Measurements from ENCODE around the gene TBC1D22B.

TBC1D22B gene

GRCh38 chr6:37269105-37269504, 11.5 kb downstream of the TBC1D22B start:
- TF ChIP-seq EZH2phosphoT487 (IDR thresholded peaks at IDR 0.05; ENCODE audit: borderline replicate concordance) (no peak), CTCF (conservative IDR thresholded peaks at IDR 0.05; ENCODE audit: low read length) (no peak)
- Histone ChIP-seq H3K4me2 (ENCODE audit: low read depth, low read length, poor library complexity, severe bottlenecking) (no peak overlapping the region), H3K9ac (ENCODE audit: low read depth, low read length, poor library complexity, severe bottlenecking) (no peak overlapping the region), H3K9me3 (ENCODE audit: insufficient read depth, low read depth, low read length) (no peaks in the 10 kb centered on the region), H3K4me1 (ENCODE audit: insufficient read depth, low read length, poor library complexity, severe bottlenecking) (peaks cover 38% of the 10 kb centered on the region), H3K9me2 (replicated peaks; ENCODE audit: low read depth, low read length) (no peaks in the 10 kb centered on the region), H3K36me3 (ENCODE audit: insufficient read depth, low read length) (peaks cover 13% of the 10 kb centered on the region; the same call in 1 of the 2 replicates), H3K4me3 (ENCODE audit: low read length, poor library complexity, severe bottlenecking) (no peak overlapping the region), H3K79me2 (ENCODE audit: insufficient read depth, low read length) (peaks cover 72% of the 10 kb centered on the region), H3F3A (ENCODE audit: low read depth) (no peaks in the 10 kb centered on the region), H3K27me3 (ENCODE audit: insufficient read depth, low read length, poor library complexity, severe bottlenecking) (no peaks in the 10 kb centered on the region), H4K20me1 (ENCODE audit: insufficient read depth, low read length, poor library complexity, severe bottlenecking) (peaks cover 9% of the 10 kb centered on the region), H2AFZ (ENCODE audit: low read length) (no peak overlapping the region)

GRCh38 chr6:37272834-37273566, 15.4 kb downstream of the TBC1D22B start:
- Histone ChIP-seq H2AFZ (ENCODE audit: low read length) (no peak overlapping the region), H3K27me3 (ENCODE audit: insufficient read depth, low read length, poor library complexity, severe bottlenecking) (no peaks in the 10 kb centered on the region), H3K9me3 (ENCODE audit: insufficient read depth, low read depth, low read length) (no peaks in the 10 kb centered on the region), H3K4me1 (ENCODE audit: insufficient read depth, low read length, poor library complexity, severe bottlenecking) (peaks cover 26% of the 10 kb centered on the region), H4K20me1 (ENCODE audit: insufficient read depth, low read length, poor library complexity, severe bottlenecking) (peaks cover 9% of the 10 kb centered on the region), H3K4me3 (ENCODE audit: low read length, poor library complexity, severe bottlenecking) (peak overlapping the region; percentile 1), H3K9me2 (replicated peaks; ENCODE audit: low read depth, low read length) (no peaks in the 10 kb centered on the region), H3K36me3 (ENCODE audit: insufficient read depth, low read length) (peaks cover 18% of the 10 kb centered on the region; the same call in 1 of the 2 replicates), H3K4me2 (ENCODE audit: low read depth, low read length, poor library complexity, severe bottlenecking) (peak overlapping the region; percentile 35), H3K9ac (ENCODE audit: low read depth, low read length, poor library complexity, severe bottlenecking) (no peak overlapping the region), H3F3A (ENCODE audit: low read depth) (no peaks in the 10 kb centered on the region), H3K79me2 (ENCODE audit: insufficient read depth, low read length) (peaks cover 69% of the 10 kb centered on the region)
- TF ChIP-seq EZH2phosphoT487 (IDR thresholded peaks at IDR 0.05; ENCODE audit: borderline replicate concordance) (no peak), CTCF (conservative IDR thresholded peaks at IDR 0.05; ENCODE audit: low read length) (no peak)

GRCh38 chr6:37273690-37274089, 16.1 kb downstream of the TBC1D22B start:
- peak overlapping the region; percentile 35 for H3K4me2 ChIP-seq (ENCODE audit: low read depth, low read length, poor library complexity, severe bottlenecking)
- H3K9ac ChIP-seq (ENCODE audit: low read depth, low read length, poor library complexity, severe bottlenecking): no peak overlapping the region
- no peak overlapping the region for H3K4me3 ChIP-seq (ENCODE audit: low read length, poor library complexity, severe bottlenecking)
- TF ChIP-seq EZH2phosphoT487 (IDR thresholded peaks at IDR 0.05; ENCODE audit: borderline replicate concordance): no peak
- no peak for TF ChIP-seq CTCF (conservative IDR thresholded peaks at IDR 0.05; ENCODE audit: low read length)
- no peaks in the 10 kb centered on the region for H3K9me3 ChIP-seq (ENCODE audit: insufficient read depth, low read depth, low read length)
- peaks cover 9% of the 10 kb centered on the region for H4K20me1 ChIP-seq (ENCODE audit: insufficient read depth, low read length, poor library complexity, severe bottlenecking)
- no peak overlapping the region for H2AFZ ChIP-seq (ENCODE audit: low read length)
- H3K4me1 ChIP-seq (ENCODE audit: insufficient read depth, low read length, poor library complexity, severe bottlenecking): peaks cover 33% of the 10 kb centered on the region
- H3K27me3 ChIP-seq (ENCODE audit: insufficient read depth, low read length, poor library complexity, severe bottlenecking): no peaks in the 10 kb centered on the region
- no peaks in the 10 kb centered on the region for H3F3A ChIP-seq (ENCODE audit: low read depth)
- H3K36me3 ChIP-seq (ENCODE audit: insufficient read depth, low read length): peaks cover 18% of the 10 kb centered on the region; the same call in 1 of the 2 replicates
- peaks cover 72% of the 10 kb centered on the region for H3K79me2 ChIP-seq (ENCODE audit: insufficient read depth, low read length)
- no peaks in the 10 kb centered on the region for H3K9me2 ChIP-seq (replicated peaks; ENCODE audit: low read depth, low read length)

Data from Loucy (cell line).